ENCODE results near the gene ZNF160.
"Not testable (repeated sequence)": the region's sequence is repeated elsewhere in the genome, so short reads cannot be mapped to it uniquely, and the experiment has no call there.

ZNF160 gene

DNA sequence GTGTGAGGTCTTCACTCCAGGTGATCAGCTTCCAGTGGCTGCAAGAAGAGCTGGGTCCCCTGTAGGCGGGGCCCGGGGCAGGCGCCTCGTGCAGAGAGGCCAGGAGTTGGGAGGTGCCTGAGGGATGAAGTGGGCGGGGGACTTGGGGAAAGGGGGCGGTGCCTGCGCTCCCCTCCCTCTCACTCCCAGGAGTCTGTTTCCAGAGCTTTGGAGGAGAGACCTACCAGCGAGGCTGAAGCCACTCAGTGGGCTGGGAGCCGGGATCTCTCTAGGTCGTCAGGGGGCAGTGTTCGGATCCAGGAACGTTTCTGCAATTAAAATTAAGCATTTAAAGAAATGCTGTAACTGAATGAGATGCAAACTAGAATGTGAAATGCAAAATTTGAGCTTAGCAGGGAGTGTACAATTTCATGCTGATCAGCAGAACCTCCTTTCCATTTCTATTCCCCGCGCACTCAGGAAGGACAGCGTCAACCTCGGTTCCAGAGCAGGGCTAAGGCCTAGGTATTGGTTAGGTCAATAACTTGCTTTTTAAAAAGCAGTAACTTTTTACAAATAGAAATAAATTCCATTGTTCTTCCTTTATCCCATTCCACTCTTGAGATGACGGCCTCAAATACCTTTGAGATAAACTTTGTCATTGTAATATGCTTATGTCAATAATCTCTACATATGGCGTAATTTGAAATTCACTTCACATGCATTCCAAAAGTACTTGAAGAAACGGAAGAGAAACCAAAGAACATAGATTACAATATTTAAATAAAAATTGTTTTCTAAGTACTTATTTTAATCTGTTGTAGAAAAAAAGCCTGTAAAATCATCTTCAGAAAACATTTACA, 11.6 kb downstream of the ZNF160 start:
- DNase-seq, result no peak

- DNase-seq, result no peak
These were observed 15.1 kb downstream of the ZNF160 start for GRCh38 chr19:53088091-53088490.

DNA sequence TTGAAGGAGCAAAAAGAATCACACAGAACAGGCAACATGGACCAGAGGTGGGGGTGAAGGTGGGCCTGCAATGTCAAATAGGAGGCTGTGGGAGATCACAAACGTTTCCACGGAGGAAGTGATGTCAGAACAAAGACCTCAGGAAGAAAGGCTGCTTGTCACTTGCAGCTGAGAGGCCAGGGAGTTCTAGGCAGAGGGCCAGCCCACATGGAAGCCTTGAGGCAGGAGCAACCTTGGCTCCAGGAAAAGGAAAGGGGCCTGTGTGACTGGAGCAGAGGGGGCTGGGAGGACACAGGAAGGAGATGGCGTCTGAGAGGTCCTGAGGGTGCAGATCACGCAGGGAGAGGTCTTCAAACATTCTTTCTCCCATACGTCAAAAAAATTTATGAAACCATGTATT, 16.3 kb downstream of the ZNF160 start:
- no peak for DNase-seq

DNA sequence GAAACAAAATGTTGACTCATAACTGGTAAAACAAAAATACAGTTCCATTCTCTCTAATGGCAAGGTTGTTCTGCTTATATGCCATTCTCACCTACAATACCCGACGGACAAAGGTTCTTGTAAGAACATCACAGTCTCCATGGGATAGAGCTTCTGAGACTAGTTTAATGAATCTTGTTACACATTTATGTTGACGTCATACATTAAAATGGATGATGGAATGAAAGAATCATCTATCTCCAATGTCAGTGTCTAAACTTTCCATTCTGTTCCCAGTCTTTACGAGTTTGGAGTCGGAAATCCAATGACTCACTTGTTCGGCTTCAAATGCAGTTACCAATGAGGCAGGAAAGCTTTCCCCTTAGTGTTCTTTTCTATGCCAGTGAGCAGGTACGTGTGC, 17.7 kb downstream of the ZNF160 start:
- DNase-seq, result no peak

DNA sequence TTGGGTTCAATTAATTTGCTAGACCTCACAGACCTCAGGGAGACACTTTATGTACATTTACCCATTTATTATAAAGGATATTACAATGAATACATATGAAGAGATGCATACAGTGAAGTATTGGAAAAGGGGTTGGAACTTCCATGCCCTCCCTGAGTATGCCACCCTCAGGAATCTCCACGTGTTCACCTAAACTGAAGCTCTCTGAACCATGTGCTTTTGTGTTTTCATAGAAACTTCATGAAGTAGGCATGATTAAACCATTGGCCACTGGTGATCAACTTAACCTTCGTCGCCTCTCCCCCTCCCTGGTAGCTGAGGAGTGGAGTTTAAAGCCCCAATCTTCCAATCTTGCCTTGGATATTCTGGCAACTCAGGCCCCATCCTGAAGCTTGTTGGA, 20.3 kb downstream of the ZNF160 start:
- DNase-seq, result no peak

DNA sequence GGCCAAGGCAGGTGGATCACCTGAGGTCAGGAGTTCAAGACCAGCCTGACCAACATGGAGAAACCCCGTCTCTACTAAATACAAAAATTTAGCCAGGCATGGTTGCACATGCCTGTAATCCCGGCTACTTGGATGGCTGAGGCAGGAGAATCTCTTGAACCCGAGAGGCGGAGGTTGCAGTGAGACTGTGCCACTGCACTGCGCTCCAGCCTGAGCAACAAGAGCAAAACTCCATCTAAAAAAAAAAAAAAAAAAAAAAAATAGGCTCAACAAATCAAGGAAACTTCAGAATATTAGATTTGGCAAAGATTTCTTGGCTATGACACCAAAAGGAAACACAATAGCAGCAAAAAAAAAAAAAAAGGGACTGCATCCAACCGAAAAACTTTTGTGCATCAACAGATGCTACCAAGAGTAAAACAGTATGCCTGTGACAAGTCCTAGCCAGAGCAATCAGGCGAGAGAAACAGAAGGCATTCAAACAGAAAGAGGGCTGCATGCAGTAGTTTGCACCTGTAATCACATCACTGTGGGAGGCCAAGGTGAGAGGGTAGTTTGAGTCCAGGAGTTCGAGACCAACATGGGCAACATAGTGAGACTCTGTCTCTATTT, 23.8 kb downstream of the ZNF160 start:
- DNase-seq, result no peak

DNA sequence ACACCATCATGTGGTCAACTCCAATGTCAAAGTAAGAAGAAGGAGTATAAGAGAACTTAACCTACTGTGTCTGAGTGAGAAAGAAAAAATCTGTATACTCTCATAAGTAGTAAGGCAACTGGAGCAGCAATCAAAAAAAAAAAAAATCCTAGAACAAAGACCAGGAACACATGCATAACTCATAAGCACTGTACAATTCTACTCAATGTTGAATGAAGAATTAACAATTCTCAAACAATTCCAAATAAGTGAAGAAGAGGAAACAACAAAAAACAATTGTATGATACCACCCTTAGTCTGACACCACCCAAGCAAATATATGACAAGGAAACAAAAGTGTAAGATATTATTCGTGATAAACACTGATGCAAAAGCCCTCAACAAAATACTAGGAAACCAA, 24.6 kb downstream of the ZNF160 start:
- no peak for DNase-seq

DNA sequence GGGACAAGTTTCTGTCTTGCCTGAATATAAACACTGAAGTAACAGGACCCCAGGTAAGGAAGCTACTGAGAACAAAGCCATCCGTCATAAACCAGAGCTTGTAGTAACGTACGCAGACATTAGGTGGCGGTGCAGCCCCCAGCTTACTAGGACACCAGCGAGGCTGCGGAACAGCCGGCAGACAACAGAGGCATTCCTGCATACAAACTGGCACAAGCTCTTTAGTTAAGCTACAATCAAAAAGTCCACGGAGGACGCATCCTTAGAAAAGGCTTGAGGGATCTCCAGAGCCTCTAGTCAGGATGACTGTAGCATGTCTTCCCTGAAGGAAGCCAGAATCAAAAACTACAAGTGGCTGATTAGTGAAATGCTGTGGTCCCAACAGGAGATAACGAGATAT, 26.2 kb downstream of the ZNF160 start:
- no peak for DNase-seq

GRCh38 chr19:53068834-53069233, 34.4 kb downstream of the ZNF160 start:
- DNase-seq, result no peak

GRCh38 chr19:53068199-53068598, 35.0 kb downstream of the ZNF160 start:
- no peak for DNase-seq

GRCh38 chr19:53057904-53058580, 45.2 kb downstream of the ZNF160 start:
- DNase-seq, result no peak

- DNase-seq, result no peak
These were observed 48.1 kb downstream of the ZNF160 start for GRCh38 chr19:53055117-53055516.

DNA sequence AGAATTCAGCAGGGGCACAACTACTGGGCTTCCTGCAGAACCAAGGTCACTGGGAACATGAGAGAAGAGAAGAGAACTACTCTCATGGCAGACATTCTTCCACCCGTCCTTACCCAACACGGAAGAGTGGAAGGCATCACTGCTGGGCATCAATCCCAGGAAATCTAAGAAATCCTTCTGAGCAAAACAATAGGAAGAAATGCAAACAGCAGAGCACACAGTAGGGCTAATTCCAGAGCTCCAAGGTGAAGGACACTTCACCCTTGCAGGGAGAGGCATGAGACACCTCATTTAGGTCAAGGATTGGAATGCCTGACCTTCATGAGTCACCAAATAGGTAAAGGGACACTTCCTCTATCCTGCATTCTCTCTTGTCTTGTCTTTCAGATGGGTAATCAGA, 55.8 kb downstream of the ZNF160 start:
- no peak for DNase-seq

GRCh38 chr19:53045536-53045935, 57.7 kb downstream of the ZNF160 start:
- DNase-seq, result no peak

DNA sequence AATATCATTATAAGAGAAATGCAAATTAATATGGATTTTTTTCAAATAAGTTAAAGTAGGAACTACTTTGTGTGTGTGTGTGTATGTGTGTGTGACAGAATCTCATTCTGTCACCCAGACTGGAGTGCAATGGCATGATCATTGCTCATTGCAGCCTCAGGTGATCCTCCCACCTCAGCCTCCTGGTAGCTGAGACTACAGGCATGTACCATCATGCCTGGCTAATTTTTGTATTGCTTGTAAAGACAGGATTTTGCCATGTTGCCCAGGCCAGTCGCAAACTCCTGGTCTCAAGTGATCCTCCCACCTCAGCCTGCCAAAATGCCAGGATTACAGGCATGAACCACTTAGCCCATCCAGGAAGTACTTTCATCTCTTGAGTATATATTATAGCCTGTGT, 61.9 kb downstream of the ZNF160 start:
- DNase-seq, result no peak

- no peak for DNase-seq
These were observed 65.8 kb downstream of the ZNF160 start for GRCh38 chr19:53037101-53038097.

DNA sequence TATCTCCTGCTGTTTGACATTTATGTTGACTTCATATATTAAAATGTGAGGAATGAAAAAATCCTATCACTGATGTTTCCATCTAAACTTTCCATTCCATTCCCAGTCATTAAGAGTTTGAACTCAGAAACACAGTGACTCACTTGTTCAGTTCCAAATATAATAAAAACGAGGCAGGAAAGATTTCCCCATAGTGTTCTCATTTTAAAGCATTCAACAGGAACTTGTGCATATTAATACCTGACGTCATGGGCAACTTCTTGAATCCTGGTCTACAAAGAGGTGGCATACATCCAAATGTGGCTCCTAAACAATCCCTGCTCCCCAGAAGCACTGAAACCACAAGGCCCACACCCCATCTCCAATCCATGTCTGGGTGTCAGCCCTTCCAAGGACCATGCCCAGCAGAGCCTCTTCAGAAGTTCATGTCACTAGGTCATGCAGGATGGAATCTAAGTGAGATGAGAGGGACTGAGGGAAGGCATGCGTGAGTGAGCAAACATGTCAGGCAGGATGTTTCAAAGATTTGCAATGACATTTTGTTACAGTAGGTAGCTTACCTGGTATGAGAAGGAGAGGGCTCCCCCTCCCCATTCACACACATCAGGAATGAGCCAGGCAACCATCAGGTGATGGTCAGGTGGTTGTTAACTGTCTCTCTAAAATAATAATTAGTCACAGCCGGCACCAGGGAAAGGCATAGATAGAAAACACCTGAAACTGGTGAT, 68.1 kb downstream of the ZNF160 start:
- no peak for DNase-seq

DNA sequence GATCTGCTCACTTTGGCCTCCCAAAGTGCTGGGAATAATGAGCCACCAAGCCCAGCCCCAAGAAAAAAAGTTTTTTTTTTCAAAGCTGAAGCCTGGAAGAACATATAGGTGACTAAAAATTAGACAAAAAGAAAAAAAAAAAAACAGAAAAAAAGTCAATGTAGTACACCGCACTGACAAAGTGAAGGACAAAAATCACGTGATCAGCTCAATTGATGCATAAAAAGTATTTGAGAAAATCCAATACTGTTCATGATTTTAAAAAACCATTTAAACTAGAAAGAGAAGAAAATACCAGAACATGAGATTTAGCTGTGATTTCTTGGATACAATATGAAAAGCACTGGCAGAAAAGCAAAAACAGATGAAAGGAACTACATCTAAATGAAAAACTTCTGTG, 69.2 kb downstream of the ZNF160 start:
- no peak for DNase-seq

DNA sequence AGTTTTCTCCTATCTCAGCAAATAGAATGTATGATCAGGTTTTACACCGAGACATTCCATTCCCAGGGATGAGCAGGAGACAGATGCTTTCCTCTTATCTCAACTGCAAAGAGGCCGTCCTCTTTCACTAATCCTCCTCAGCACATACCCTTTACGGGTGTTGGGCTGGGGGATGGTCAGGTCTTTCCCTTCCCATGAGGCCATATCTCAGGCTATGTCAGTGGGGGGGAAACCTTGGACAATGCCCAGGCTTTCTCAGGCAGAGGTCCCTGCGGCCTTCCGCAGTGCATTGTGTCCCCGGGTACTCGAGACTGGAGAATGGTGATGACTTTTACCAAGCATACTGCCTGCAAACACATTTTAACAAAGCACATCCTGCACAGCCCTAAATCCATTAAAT, 74.9 kb downstream of the ZNF160 start:
- DNase-seq, result not testable (repeated sequence)

GRCh38 chr19:53019684-53020083, 83.5 kb downstream of the ZNF160 start:
- no peak for DNase-seq
